ENCODE data around the gene GIMAP1.
A peak's percentile ranks its signal among the peaks of the same experiment; 100 is the strongest.

The GIMAP1 gene

DNA sequence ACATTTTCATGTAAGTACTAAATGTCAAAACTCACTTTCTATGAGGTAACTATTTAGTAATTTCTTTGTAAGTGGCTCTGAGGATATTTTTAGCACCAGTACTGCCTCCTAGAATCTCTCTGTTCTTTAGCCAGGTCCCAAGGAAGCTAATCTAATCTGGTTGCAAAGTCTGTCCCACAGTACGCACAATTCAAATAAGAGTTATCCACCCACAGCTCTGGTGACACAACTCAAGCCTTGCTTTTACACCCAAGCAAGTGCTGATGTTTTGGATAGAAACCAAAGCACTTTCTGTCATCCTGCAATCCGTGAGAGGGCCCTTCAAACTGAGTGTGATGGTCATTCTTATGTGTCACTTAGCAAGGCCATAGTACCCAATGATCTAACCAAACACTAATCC is 35.3 kb downstream of the GIMAP1 start:
- DNase-seq, result no peak

DNA sequence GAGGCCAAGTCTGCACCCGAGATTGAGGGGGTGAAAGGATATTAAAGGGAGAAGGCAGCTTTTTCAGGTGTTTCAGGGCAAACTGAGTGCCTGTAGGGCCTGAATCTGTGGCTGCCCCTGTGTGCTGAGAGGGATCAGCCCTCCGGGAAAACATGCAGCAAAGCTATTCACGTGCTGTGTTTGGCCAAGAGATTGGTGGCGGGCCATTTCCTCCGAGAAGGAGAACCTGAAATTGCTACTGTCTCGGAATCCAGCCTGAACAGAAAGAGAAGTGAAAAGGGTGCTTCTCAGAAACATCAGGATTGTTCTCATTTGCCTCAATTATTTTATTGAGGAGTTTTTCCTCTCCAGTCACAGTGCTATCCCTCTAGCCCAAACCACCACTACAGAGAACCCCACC is 36.8 kb downstream of the GIMAP1 start:
- DNase-seq, result no peak

DNA sequence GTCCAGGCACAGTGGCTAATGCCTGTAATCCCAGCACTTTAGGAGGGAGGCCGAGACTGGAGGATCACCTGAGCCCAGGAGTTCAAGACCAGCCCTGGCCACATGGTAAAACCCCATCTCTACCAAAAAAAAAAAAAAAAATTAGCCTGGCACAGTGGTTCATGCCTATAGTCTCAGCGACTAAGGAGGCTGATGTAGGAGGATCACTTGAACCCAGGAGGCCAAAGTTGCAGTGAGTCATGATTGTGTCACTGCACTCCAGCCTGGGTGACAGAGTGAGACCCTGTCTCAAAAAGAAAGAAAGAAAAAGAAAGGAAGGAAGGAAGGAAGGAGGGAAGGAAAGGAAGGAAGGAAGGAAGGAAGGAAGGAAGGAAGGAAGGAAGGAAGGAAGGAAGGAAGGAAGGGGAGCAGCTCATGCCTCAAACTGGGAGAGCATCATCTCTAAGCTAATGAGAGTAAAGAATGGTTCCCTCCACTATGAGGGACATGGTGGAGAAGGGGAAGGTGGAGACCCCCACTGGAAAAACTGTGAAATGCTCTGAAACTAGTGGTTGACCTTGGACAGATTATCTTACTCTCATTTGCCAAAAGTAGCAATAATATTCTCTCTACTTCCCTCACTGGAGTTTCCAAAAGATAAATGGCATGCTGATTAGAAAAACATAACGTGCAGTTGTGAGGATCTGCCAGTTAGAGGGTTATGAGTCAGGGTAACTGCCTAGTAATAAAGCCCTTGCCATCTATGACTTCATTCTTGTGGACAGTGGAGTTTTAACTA is 37.6 kb downstream of the GIMAP1 start:
- DNase-seq, result no peak

DNA sequence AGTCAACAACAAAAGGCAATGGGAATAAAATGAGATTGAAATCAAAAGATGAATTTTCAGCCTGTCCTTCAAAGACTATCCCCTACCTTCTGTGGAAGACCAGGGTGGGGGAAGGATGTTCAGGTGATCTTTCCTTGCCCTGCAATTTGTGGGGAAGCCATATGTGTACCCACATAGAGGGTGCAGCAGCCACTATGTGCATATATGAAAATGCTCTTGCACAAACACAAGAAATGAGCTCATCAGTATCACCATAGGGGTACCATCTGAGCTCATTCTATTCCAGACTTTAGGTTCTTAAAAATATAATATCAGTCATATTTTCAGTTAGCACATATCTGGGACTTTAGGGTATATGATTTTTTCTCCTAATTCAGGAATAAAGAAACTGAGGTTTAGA is 38.5 kb downstream of the GIMAP1 start:
- DNase-seq, result no peak

DNA sequence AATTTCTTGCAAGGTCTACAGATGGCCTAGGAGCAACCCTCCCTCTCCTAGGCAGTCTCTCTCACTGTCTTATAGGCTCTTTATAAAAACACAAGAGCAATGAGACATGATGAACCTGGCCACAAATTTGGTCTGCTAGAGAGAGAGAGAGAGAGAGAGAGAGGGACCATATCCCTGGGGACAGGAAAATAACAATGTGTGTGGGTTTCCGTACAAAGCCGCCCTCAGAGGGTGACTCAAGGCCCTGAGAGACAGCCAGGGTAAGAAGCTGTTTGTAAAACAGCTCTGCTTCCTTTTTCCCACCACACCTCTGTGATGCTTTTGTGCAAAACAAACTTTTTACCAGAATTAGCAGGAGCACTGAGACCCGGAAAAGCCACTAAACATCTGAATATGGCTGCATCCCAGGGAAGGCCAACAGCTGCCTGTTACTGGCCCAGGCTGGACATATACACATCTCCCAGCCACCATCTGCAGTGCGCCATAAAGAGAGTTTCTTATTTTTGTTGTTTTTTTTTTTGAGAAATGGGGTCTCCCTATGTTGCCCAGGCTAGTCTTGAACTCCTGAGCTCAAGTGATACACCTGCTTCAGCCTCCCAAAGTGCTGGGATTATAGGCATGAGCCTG is 39.2 kb downstream of the GIMAP1 start:
- peak in 2 of 4 experiments; percentile 27 to 54 for DNase-seq

DNA sequence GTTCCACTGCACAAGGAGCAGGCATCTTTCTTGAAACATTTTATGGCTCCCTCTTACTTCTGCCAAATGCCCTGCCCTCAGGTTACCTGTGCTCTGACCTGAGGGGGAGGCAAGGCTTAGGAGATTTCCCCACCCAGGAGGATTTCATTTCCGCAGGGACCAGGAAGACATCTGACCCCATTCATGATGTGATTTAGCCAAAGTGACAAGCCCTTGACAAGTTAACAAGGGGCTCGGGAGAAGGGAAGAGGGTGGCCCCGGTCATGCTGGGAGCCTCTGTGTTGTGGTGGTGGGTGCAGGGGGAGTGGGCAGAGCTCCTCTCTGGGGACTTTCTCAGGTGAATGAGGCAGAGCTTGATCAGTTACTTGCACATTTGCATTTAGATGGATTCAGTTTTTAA is 39.8 kb downstream of the GIMAP1 start:
- DNase-seq, result no peak

DNA sequence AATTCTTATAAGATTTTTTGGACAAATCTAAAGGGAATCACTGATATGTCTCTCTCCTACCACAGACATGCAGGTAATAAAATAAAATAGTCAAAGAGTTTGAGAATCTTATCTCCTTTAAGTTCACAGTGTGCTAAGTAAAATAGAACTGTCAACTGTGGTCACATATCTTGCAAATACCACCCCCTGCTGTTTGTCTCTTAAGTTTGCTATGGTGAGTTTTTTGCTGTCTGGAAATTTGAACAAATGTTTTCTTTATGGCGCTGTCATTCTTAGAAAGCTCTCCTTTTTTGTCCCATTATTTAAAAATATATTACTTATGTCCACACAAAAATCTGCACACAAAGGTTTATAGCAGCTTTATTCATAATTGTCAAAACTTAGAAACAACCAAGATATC is 40.4 kb downstream of the GIMAP1 start:
- no peak for DNase-seq

DNA sequence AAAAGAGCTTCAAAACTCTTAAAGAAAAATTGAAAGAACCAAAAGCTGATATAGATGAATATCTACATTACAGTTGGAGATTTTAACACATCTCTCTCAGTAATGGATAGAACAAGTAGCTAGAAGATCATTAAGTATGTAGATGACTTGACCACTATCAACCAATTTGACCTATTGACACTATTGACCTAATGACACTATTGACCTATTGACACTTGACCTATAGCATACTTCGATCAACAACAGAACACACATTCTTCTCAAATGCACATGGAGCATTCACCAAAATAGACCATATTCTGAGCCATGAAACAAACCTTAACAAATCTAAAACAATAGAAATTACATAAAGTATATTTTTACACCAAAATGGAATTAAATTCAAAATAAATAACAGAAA is 43.1 kb downstream of the GIMAP1 start:
- no peak for DNase-seq

DNA sequence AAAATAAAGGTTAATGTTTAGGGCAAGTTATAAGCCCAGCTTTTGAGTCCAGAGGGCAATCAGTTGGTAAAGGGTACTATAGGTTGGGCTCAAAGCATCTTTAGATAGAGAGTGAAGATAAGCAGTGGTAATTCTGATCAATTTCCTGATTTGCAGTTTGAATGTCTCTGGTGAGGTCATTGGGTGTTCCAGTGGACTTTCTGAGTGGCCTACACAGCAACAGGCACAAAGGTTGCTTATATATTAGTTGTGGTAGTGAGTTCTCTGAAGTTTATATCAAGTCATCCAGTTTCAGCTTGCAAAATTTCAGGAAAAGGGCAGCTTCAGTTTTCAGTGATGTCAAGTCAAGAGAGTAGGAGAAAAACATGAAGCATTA is 49.9 kb downstream of the GIMAP1 start:
- DNase-seq, result no peak

DNA sequence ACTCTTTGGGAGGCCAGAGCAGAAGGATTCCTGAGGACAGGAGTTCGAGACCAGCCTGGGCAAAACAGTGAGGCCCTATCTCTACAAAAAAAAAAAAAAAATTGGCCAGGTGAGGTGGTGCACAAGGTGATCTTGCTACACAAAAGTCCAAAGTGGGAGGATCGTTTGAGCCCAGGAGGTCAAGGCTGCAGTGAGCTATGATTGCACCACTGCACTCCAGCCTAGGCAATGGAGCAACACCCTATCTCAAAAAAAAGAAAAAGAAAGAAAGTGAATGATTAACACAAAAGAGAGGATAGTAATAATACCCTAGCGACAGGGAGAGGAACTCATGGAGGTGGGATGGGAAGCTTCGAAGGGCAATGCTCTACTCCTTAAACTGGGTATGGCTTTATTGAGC is 53.4 kb downstream of the GIMAP1 start:
- DNase-seq, result no peak

Measured in activated naive CD4-positive, alpha-beta T cell (primary cell).